HFF-Myc (cell line): Measurements from ENCODE around the gene CDC42BPA.
A peak's percentile ranks its signal among the peaks of the same experiment; 100 is the strongest.
"Not testable (repeated sequence)": the region's sequence is repeated elsewhere in the genome, so short reads cannot be mapped to it uniquely, and the experiment has no call there.

Source experiments
- DNase-seq: peaks from one replicate; pipeline ENCODE4 v3.0.0-alpha.2; 2011; ENCODE audit warnings: low read depth; ENCODE audit errors: extremely low read depth
- H3K4me3 ChIP-seq: replicated peaks from 2 replicates; pipeline ENCODE4 v1.5.1; 2011; ENCODE audit warnings: low read depth, mild to moderate bottlenecking, control low read depth, low read length
- TF ChIP-seq, protein P1 (sequence below): IDR thresholded peaks from 2 replicates; pipeline ENCODE4 v1.5.1; 2012; ENCODE audit warnings: mild to moderate bottlenecking, low read depth, low read length, control low read depth; ENCODE audit errors: missing control alignments

Gene CDC42BPA

DNA sequence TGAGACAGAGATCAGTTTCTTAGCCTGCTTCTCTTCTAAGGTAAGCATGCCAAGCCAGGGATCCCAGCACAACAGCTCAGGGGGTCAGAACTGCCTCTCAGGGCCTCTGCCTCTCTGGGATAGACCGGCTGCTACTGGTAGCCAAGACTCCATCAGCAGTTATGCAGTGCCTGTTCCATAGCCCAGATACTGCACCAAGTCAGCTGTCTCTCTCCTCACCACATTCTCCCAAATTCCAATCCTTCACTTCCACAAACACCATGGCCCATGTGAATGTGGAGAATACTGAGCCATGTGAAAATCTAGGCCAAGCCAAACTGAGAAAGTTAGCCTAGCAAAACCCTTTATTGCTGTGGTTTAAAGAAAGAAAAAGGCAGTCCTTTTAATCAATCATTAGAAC is 37.5 kb downstream of the CDC42BPA start:
- TF ChIP-seq, protein P1, sequence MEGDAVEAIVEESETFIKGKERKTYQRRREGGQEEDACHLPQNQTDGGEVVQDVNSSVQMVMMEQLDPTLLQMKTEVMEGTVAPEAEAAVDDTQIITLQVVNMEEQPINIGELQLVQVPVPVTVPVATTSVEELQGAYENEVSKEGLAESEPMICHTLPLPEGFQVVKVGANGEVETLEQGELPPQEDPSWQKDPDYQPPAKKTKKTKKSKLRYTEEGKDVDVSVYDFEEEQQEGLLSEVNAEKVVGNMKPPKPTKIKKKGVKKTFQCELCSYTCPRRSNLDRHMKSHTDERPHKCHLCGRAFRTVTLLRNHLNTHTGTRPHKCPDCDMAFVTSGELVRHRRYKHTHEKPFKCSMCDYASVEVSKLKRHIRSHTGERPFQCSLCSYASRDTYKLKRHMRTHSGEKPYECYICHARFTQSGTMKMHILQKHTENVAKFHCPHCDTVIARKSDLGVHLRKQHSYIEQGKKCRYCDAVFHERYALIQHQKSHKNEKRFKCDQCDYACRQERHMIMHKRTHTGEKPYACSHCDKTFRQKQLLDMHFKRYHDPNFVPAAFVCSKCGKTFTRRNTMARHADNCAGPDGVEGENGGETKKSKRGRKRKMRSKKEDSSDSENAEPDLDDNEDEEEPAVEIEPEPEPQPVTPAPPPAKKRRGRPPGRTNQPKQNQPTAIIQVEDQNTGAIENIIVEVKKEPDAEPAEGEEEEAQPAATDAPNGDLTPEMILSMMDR, result no peak
- H3K4me3 ChIP-seq, result no peak overlapping the region
- no peak for DNase-seq

DNA sequence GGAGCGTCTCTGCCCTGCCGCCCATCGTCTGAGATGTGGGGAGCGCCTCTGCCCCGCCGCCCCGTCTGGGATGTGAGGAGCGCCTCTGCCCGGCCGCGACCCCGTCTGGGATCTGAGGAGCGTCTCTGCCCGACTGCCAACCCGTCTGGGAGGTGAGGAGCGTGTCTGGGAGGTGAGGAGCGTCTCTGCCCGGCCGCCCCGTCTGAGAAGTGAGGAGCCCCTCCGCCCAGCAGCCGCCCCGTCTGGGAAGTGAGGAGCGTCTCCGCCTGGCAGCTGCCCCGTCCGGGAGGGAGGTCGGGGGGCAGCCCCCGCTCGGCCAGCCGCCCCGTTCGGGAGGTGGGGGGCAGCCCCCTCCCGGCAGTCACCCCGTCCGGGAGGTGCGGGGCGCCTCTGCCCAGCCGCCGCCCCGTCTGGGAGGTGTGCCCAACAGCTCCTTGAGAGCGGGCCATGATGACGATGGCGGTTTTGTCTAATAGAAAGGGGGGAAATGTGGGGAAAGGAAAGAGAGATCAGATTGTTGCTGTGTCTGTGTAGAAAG is 42.1 kb downstream of the CDC42BPA start:
- DNase-seq, result not testable (repeated sequence)

DNA sequence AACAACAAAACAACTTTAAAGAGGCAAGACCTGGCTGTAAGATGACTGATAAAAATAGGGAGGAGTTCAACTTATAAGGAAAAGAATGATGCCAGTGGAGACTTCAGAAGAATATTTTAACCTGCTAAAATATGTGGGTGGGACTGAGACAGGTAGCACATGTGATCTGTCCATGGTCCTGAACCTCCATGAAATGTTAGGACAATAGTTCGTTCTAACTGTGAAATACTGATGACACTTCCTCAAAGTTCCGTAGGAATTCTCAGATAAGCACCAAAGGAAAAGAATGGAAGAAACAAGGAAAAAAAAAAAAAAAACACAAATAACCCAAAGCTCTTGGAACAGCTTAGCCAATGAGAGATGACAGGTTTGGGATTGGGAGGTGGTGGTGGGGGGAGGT is 44.7 kb downstream of the CDC42BPA start:
- H3K4me3 ChIP-seq, result no peak overlapping the region
- TF ChIP-seq, protein P1, result no peak
- peak; percentile 5 for DNase-seq

More for the DNA sequence above, 42.1 kb downstream of the CDC42BPA start:
- not testable (repeated sequence) for H3K4me3 ChIP-seq

DNA sequence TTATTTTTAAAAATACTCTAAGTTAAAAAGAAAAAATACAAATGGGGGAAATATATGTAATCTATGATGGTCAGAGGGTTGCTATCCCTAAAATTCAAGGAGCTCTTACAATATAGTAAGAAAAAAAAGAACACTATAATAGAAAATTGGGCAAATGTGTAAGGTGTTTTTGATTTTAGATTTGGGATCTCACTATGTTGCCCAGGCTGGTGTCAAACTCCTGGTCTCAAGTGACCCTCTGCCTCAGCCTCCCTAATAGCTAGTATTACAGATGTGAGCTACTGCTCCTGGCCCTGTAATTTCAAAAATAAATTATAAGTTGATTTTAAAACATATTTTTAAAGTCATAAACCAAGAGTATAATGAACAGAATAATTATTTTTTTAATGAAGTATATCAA is 45.9 kb downstream of the CDC42BPA start:
- no peak for DNase-seq
- H3K4me3 ChIP-seq, result no peak overlapping the region
- TF ChIP-seq, protein P1, result no peak

DNA sequence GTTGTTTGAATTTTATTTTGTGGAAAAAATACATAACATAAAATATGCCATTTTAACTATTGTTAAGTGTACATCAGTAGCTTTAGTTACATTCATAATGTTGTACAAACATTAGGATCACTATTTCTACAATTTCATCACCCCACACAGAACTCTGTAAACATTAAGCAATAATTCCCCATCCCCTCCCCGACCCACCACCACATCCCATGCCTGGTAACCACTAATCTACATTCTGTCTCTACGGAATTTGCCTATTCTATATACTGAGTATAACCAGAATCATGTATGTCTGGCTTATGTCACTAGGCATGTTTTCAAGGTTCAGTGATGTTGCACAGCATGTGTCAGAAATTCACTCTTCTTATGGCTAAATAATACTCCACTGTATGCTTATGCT is 47.7 kb downstream of the CDC42BPA start:
- DNase-seq, result no peak
- H3K4me3 ChIP-seq, result no peak overlapping the region
- TF ChIP-seq, protein P1, result no peak

DNA sequence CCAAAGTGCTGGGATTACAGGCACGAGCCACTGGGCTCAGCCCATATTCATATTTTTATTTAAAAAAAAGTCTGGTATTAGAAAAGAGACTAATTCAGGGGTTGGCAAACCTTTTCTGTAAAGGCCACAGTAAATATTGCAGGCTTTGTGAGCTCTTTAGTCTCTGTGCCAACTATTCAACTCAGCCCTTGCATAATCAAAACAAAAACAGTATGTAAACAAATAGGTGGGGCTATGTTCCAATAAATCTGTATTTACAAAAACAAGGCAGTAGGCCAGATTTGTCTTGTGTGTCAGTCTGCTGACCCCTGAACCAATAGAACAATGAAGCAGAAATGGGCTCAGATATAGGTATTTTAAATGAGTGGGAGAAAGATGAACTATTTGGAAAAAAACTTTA is 49.3 kb downstream of the CDC42BPA start:
- H3K4me3 ChIP-seq, result no peak overlapping the region
- no peak for DNase-seq
- TF ChIP-seq, protein P1, result no peak

DNA sequence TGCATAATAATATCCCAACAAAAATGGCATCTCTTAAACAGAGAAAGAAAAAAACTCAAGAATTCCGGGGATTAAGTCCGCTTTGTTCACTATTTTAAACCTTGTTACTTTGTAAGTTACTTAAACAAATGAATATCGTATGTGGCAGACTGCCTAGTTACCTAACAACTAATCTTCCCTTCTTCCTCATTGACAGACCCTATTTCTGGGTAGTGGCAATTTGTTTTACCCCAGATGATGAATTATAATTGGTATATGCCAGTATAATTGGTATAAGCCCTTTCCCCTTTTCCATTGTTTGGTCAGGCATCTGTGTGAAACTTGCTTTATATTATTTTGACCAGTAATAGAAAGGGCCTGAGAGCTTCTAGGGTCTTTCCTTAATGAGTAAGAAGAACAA is 52.4 kb downstream of the CDC42BPA start:
- TF ChIP-seq, protein P1, result no peak
- H3K4me3 ChIP-seq, result no peak overlapping the region
- no peak for DNase-seq
